GM18508 (cell line): Measurements from ENCODE around the gene SPATA2.
A peak's percentile ranks its signal among the peaks of the same experiment; 100 is the strongest.
"Not testable (repeated sequence)": the region's sequence is repeated elsewhere in the genome, so short reads cannot be mapped to it uniquely, and the experiment has no call there.

Source experiments
- ATAC-seq: cut with Tn5 transposase; IDR thresholded peaks from one replicate; pipeline ENCODE4 v1.9.1; 2021; ENCODE audit warnings: moderate number of reproducible peaks; ENCODE audit not compliant: insufficient read depth, unreplicated experiment

The SPATA2 gene, protein sequence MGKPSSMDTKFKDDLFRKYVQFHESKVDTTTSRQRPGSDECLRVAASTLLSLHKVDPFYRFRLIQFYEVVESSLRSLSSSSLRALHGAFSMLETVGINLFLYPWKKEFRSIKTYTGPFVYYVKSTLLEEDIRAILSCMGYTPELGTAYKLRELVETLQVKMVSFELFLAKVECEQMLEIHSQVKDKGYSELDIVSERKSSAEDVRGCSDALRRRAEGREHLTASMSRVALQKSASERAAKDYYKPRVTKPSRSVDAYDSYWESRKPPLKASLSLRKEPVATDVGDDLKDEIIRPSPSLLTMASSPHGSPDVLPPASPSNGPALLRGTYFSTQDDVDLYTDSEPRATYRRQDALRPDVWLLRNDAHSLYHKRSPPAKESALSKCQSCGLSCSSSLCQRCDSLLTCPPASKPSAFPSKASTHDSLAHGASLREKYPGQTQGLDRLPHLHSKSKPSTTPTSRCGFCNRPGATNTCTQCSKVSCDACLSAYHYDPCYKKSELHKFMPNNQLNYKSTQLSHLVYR

DNA sequence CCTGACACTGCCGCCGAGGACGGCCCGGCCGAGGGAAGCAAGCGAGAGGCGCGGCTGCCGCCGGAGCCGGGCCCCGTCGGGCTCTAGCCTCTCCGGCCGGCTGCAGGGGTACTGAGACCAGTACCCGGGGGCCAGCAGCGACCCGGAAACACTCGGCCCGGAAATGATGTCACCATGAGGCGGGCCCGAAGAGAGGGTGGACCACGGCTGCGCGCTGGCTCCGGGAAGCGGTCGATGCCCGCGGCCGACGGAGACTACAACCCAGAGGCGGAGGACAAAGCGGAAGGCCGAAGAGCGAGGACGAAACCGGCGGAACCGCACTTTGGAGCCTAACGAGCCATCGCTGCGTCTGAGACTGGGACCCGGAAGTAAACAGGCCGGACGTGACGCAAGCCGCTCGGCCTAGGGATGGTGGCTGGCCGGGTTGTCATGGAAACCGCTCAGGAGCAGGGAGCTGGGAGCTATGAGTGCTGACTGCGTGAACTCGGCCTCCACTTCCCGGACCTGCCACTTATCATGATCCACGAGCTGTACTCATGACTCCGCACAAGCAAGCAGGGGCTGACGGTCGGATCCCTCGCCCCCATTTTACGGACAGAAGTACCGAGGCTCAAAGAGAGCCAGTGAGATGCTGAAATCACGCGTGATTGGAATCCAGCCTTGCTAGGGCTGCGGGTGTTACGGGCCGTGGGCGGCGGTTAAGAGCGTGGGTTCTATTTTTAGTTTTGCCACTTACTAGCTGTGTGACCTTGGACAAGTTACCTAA lies at the start of gene SPATA2:
TSS of gene SPATA2 (minus strand) at position 150 of the 766 bp plus-strand sequence. CDS start 7,039 bp downstream, outside the sequence.
- ATAC-seq: peak; percentile 65

- ATAC-seq: no peak
Observed at GRCh38 chr20:49961413-49961812, 46.1 kb upstream of the SPATA2 start.

GRCh38 chr20:49957089-49957938 lies 42.0 kb upstream of the SPATA2 start:
- not testable (repeated sequence) for ATAC-seq

DNA sequence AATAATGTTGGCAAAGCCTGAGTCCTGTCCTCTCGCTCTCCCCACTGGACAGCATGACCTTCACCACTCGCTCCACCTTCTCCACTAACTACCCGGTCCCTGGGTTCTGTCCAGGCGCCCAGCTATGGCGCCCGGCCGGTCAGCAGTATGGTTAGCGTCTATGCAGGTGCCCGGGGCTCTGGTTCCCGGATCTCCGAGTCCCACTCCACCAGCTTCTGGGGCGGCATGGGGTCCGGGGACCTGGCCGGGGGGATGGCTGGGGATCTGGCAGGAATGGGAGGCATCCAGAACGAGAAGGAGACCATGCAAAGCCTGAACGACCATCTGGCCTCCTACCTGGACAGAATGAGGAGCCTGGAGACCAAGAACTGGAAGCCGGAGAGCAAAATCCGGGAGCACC lies 41.4 kb upstream of the SPATA2 start:
- ATAC-seq: no peak

DNA sequence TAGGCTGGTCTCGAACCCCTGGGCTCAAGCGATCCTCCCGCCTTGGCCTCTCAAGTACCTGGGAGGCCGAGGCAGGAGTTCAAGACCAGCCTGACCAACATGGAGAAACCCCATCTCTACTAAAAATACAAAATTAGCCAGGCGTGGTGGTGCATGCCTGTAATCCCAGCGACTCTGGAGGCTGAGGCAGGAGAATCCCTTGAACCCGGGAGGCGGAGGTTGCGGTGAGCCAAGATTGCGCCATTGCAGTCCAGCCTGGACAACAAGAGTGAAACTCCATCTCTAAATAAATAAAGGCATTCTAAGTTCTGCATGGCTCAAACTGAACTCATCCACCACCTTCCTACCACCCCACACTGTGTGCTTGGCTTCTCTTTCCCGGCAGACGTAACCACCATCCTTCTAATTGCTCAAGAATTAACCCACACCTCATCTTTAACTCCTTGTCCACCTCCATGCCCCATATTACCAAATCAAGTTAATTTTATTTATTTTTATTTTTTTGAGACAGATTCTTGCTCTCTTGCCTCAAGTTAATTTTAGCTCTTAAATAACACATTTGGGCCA lies 40.6 kb upstream of the SPATA2 start:
- not testable (repeated sequence) for ATAC-seq

DNA sequence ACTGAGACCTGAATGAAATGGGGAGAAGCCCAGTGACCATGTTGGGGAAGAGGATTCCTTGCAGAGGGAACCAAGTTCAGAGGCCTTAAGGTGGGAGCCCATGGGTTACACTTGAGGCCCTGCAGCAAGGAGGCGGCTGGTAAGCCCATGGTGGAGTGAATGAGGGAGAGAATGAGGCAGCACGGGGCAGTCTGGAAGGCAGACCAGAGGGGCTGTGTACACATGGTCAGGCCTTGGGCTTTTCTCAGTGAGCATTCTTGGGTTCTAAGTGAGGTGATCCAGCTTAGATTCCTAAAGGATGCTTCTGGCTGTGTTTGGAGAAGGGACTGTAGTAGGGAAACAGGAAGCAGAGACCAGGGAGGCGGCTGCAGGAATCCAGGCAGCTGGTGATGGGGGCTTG lies 39.8 kb upstream of the SPATA2 start:
- no peak for ATAC-seq

DNA sequence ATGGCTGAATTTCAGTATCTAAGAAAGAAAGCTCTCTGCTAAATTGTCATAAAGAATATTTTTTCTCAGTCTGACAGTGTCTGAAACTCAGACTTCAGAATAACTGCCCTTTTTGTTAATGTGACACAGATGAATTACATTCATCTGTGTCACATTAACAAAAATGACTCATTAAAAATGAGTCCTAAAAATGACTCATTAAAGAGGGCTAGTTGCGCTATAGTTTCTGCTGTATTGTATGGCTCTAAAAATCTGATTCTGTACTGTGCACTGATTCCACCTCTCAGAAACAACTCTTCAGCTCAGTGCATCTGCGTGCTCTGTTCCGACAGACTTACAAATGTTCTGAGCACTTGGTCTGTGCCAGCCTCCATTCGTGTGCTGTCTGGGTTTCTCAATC lies 35.8 kb upstream of the SPATA2 start:
- no peak for ATAC-seq

DNA sequence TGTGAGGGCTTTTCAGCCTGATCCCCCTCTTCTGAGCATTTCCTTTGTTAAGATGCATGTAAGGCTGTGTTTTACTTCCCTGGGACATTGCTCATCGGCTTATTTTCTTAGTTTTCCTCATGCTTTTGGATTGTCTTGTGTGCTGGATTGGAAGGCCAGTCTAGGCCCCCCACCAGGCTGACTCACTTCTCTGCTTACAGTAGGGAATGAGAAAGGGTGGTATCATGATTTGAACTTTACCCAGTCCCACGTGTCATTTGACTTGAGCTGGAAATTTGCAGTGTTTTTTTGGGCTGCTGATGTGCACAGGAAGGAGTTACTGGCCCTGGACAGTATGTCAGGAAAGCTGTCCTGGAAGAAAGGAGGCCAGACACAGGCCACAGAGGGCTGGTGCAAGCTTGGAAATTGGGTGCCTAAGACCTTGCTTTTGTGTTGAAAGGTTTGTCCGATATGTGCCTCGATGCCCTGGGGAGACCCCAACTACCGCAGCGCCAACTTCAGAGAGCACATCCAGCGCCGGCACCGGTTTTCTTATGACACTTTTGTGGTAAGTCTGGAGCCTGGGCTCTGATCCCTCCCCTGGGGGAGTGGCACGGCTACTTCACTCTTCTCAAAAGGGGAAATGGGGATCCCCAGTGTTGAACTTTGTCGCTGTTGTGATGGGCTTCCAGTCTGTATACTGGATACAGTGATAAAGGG lies 33.6 kb upstream of the SPATA2 start:
- ATAC-seq: no peak

DNA sequence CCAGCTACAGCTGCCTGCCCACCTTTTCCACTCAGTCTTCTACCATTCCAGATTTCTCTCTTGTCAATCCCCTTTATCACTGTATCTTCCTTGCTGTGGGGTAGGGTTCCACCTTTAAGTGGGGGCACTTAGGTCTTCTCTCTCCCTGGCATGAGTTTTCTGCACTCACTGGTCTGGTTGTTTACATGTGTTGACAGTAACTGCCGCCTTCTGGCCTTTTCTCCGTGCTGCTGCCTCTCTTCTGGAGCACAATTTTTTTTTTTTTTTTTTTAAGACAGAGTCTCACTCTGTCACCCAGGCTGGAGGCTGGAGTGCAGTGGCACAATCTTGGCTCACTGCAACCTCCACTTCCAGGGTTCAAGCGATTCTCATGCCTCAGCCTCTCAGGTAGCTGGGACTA lies 32.8 kb upstream of the SPATA2 start:
- ATAC-seq: no peak

DNA sequence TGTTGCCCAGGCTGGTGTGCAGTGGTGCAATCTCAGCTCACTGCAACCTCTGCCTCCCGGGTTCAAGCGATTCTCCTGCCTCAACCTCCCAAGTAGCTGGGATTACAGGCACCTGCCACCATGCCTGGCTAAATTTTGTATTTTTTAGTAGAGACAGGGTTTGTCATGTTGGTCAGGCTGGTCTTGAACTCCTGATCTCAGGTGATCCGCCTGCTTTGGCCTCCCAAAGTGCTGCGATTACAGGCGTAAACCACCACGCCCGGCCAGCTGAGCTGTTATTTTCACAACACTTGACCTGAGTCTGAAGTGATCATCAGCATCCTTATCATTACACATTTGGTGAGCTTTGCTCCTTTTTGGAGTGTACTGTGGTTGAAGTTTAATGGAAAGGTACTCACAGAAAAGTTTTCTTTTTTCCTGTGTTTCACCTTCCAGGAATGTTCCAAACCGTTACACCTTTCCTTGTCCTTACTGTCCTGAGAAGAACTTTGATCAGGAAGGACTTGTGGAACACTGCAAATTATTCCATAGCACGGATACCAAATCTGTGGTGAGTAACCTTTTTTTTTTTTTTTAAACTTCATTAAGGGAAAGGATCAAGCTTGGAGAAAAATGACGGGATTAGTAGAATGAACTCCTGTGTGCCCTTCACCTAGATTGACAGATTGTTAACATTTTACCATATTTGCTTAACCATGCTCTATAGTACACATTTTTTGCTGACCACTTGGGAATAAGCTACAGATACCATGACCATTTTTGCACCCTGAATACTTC lies 30.6 kb upstream of the SPATA2 start:
- no peak for ATAC-seq

GRCh38 chr20:49945306-49945700 lies 30.0 kb upstream of the SPATA2 start:
- no peak for ATAC-seq

GRCh38 chr20:49942942-49943341 lies 27.6 kb upstream of the SPATA2 start:
- no peak for ATAC-seq

- ATAC-seq: no peak
Observed at GRCh38 chr20:49942303-49942702, 27.0 kb upstream of the SPATA2 start.

DNA sequence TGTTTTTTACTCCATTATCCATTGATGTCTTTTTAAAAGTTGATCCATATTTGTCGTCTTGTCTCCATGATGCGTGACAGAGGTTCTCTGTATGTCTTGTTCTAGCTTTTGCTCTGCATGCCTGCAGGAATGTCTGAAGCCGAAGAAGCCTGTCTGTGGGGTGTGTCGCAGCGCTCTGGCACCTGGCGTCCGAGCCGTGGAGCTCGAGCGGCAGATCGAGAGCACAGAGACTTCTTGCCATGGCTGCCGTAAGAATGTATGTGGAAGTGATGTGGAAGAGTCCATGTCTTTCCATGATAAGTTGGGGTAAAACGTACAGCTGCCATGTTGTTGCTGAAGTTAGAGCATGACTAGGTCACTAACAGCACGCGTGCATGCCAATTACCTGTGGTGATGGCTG lies 26.1 kb upstream of the SPATA2 start:
- no peak for ATAC-seq

DNA sequence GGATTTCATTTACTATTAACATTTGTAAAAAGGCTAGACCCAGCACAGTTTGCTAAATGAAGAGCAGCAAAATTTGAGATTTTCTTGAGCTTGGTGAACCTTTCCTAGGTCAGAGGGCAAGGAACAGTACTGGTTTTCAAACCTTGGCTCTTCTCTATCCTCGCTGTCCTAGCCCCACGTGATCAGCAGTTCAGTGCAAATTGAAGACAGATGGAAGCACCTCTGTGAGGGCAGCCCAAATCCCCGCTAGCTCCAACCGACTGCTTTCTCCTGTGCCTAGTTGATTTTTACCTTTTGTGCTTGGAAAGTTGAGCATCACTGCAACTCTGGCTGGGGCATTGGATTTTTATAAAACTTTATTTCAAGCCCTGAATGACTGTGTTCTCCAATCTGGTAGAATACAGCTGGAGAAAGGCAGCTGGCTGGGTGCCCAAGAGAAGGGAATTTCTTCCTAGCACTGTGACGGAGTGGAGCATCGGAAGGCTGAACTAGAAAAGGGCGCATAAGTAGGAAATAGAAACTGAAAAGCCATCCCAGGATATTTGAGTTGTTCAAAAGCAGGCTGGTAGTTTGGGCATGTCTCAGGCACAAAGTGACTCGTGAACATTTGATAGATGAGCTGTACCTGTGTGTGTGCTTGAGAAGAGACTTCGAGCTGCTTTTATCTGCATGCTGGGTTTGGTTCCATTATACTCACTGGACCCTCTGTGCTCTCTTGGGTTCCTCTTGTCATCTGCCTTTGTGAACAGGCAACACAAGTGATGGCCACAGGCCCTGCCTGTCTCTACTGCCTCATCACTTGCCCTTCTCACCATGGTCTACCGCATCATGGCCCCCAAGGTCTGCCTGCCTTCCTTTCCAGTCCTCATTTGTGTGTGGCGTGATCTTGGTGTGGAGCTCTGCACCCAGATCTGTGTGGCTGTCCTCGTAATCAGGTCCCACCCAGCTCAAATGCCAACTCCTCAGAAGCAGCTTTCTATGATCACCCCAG lies 23.1 kb upstream of the SPATA2 start:
- ATAC-seq: no peak

- no peak for ATAC-seq
Observed at GRCh38 chr20:49937027-49937929, 21.9 kb upstream of the SPATA2 start.
